Ishikawa (cell line): ENCODE data around the gene MPST.

Experiments
- CEBPB ChIP-seq: IDR thresholded peaks from 2 replicates; pipeline ENCODE4 v1.6.1; 2012
- MAX ChIP-seq: IDR thresholded peaks from 2 replicates; pipeline ENCODE4 v1.6.1; 2012
- REST ChIP-seq: IDR thresholded peaks from 2 replicates; pipeline ENCODE4 v1.6.1; 2012; ENCODE audit warnings: low read depth, mild to moderate bottlenecking
- TAF1 ChIP-seq: IDR thresholded peaks from 2 replicates; pipeline ENCODE4 v1.6.1; 2012; ENCODE audit warnings: low read depth, mild to moderate bottlenecking

GRCh38 chr22:36988075-36988832, 31.3 kb upstream of the MPST start:
- TF ChIP-seq REST (no peak), MAX (no peak), TAF1 (no peak), CEBPB (no peak)
